ENCODE measurements around the gene TMPRSS4. TPM values are rescaled to one million over a fixed set of nuclear protein-coding genes. Genes with fewer than 3 reads are reported as not detected.

TMPRSS4 gene
- total RNA-seq, 1 experiment from 2014 or later: 1.4 TPM

DNA sequence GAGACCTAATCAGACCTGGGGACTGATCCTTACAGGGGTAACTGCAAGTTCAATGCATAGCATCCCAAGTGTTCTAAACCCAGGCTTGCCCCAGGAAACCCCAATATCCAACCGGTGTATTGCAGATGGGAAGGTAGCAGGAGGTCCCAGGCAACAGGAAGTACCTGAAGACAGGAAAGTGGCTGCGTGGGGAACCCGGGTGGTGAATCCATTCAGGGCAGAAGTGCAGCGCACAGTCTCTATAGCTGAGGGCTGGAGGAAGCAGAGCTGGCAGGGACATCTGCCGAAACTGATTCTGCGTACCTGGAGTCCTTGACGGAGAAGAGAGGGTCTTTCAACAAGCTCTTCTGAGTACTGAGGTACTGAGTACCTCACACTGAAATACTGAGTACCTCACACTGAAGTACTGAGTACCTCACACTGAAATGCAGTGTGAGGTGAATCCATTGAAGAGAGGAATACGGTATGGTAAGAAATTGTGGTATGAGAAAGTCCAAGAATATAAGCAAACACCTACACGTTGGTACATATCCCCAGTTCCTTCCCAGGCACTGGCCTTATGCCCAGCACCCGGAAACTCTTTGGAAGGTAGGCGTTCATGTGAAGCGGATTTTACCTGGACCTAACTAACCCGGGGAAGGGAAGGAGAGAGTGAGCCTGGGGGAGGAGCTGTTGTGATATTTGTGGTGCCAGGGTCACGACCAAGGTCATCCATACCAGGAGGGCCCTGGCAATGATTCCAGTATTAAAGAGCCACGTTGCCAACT lies 55.7 kb downstream of the TMPRSS4 start:
- Mint-ChIP-seq H3K27ac (no peak overlapping the region), H3K9me3 (no peaks in the 10 kb centered on the region), H3K27me3 (ENCODE audit: low read depth) (peaks cover 2% of the 10 kb centered on the region; the same call in 1 of the 2 replicates), H3K4me3 (no peak overlapping the region), H3K36me3 (no peaks in the 10 kb centered on the region), H3K4me1 (peaks cover 4% of the 10 kb centered on the region; the same call in 1 of the 2 replicates)
- CTCF ChIA-PET: interaction anchor here (0.6 to 1.3 kb wide), 3 partner anchors 38 to 282 kb away, joined by 3 read pairs; no protein-coding TSS in a partner anchor
- TF ChIP-seq, protein P1, sequence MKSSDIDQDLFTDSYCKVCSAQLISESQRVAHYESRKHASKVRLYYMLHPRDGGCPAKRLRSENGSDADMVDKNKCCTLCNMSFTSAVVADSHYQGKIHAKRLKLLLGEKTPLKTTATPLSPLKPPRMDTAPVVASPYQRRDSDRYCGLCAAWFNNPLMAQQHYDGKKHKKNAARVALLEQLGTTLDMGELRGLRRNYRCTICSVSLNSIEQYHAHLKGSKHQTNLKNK (CRISPR knock-in tag; IDR thresholded peaks at IDR 0.05): no peak
- TF ChIP-seq, protein P2, sequence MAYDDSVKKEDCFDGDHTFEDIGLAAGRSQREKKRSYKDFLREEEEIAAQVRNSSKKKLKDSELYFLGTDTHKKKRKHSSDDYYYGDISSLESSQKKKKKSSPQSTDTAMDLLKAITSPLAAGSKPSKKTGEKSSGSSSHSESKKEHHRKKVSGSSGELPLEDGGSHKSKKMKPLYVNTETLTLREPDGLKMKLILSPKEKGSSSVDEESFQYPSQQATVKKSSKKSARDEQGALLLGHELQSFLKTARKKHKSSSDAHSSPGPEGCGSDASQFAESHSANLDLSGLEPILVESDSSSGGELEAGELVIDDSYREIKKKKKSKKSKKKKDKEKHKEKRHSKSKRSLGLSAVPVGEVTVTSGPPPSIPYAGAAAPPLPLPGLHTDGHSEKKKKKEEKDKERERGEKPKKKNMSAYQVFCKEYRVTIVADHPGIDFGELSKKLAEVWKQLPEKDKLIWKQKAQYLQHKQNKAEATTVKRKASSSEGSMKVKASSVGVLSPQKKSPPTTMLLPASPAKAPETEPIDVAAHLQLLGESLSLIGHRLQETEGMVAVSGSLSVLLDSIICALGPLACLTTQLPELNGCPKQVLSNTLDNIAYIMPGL (CRISPR knock-in tag; IDR thresholded peaks at IDR 0.05): no peak
- no peak for TF ChIP-seq ZNF416 (CRISPR knock-in tag; IDR thresholded peaks at IDR 0.05)
- TF ChIP-seq, protein P3, sequence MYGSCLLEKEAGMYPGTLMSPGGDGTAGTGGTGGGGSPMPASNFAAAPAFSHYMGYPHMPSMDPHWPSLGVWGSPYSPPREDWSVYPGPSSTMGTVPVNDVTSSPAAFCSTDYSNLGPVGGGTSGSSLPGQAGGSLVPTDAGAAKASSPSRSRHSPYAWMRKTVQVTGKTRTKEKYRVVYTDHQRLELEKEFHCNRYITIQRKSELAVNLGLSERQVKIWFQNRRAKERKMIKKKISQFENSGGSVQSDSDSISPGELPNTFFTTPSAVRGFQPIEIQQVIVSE (CRISPR knock-in tag; IDR thresholded peaks at IDR 0.05; ENCODE audit: borderline replicate concordance): no peak
- TF ChIP-seq, protein P4, sequence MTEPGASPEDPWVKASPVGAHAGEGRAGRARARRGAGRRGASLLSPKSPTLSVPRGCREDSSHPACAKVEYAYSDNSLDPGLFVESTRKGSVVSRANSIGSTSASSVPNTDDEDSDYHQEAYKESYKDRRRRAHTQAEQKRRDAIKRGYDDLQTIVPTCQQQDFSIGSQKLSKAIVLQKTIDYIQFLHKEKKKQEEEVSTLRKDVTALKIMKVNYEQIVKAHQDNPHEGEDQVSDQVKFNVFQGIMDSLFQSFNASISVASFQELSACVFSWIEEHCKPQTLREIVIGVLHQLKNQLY (CRISPR knock-in tag; IDR thresholded peaks at IDR 0.05): no peak
- TF ChIP-seq NFE2L1 (CRISPR knock-in tag; IDR thresholded peaks at IDR 0.05): no peak
- TF ChIP-seq NR3C1 (CRISPR knock-in tag; conservative IDR thresholded peaks at IDR 0.05; ENCODE audit: low read depth): no peak
- TF ChIP-seq FOXP1 (CRISPR knock-in tag; IDR thresholded peaks at IDR 0.05; ENCODE audit: borderline replicate concordance): no peak
- TF ChIP-seq ZNF317 (CRISPR knock-in tag; IDR thresholded peaks at IDR 0.05; ENCODE audit: borderline replicate concordance, low read depth): no peak
- no peak for TF ChIP-seq NFYB (CRISPR knock-in tag; conservative IDR thresholded peaks at IDR 0.05; ENCODE audit: low read depth)
- DNase-seq (ENCODE audit: low spot score) (no peak), ATAC-seq (no peak)
- POLR2A ChIA-PET: no interaction called here

DNA sequence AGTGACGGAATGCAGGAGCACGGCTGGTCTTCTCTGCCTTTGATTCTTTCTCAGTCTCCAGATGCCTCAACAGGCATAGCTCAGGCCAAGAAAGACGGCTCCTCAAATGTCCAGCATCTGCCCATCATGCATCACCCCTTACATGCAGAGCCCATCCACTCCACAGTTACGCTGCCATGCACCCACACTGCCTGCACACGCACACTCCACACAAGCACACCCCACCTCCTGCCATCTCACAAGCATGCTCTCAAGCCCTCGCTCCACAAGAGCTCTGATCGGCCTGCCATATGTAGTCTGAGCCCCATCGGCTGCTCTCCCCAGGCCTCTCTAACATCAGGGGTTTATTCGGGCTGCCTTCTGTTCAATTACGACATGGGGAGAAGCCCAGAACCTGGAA lies 56.9 kb downstream of the TMPRSS4 start:
- H3K27me3 Mint-ChIP-seq (ENCODE audit: low read depth): no peaks in the 10 kb centered on the region; the same call in 1 of the 2 replicates
- no peaks in the 10 kb centered on the region for H3K36me3 Mint-ChIP-seq
- TF ChIP-seq ZNF219 (CRISPR knock-in tag; IDR thresholded peaks at IDR 0.05; ENCODE audit: borderline replicate concordance) (no peak), GRHL2 (CRISPR knock-in tag; IDR thresholded peaks at IDR 0.05; ENCODE audit: insufficient replicate concordance, severe bottlenecking) (no peak), IRF2 (CRISPR knock-in tag; IDR thresholded peaks at IDR 0.05; ENCODE audit: borderline replicate concordance, low read depth) (no peak), EMX1 (CRISPR knock-in tag; IDR thresholded peaks at IDR 0.05) (no peak), ZNF232 (CRISPR knock-in tag; IDR thresholded peaks at IDR 0.05) (no peak), SP1 (CRISPR knock-in tag; conservative IDR thresholded peaks at IDR 0.05) (no peak), ZNF317 (CRISPR knock-in tag; IDR thresholded peaks at IDR 0.05; ENCODE audit: borderline replicate concordance, low read depth) (no peak), CREM (CRISPR knock-in tag; IDR thresholded peaks at IDR 0.05) (no peak)
- TF ChIP-seq, protein P3 (CRISPR knock-in tag; IDR thresholded peaks at IDR 0.05; ENCODE audit: borderline replicate concordance): no peak
- TF ChIP-seq, protein P5, sequence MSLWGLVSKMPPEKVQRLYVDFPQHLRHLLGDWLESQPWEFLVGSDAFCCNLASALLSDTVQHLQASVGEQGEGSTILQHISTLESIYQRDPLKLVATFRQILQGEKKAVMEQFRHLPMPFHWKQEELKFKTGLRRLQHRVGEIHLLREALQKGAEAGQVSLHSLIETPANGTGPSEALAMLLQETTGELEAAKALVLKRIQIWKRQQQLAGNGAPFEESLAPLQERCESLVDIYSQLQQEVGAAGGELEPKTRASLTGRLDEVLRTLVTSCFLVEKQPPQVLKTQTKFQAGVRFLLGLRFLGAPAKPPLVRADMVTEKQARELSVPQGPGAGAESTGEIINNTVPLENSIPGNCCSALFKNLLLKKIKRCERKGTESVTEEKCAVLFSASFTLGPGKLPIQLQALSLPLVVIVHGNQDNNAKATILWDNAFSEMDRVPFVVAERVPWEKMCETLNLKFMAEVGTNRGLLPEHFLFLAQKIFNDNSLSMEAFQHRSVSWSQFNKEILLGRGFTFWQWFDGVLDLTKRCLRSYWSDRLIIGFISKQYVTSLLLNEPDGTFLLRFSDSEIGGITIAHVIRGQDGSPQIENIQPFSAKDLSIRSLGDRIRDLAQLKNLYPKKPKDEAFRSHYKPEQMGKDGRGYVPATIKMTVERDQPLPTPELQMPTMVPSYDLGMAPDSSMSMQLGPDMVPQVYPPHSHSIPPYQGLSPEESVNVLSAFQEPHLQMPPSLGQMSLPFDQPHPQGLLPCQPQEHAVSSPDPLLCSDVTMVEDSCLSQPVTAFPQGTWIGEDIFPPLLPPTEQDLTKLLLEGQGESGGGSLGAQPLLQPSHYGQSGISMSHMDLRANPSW (CRISPR knock-in tag; conservative IDR thresholded peaks at IDR 0.05; ENCODE audit: low read depth): no peak
- TF ChIP-seq, protein P6, sequence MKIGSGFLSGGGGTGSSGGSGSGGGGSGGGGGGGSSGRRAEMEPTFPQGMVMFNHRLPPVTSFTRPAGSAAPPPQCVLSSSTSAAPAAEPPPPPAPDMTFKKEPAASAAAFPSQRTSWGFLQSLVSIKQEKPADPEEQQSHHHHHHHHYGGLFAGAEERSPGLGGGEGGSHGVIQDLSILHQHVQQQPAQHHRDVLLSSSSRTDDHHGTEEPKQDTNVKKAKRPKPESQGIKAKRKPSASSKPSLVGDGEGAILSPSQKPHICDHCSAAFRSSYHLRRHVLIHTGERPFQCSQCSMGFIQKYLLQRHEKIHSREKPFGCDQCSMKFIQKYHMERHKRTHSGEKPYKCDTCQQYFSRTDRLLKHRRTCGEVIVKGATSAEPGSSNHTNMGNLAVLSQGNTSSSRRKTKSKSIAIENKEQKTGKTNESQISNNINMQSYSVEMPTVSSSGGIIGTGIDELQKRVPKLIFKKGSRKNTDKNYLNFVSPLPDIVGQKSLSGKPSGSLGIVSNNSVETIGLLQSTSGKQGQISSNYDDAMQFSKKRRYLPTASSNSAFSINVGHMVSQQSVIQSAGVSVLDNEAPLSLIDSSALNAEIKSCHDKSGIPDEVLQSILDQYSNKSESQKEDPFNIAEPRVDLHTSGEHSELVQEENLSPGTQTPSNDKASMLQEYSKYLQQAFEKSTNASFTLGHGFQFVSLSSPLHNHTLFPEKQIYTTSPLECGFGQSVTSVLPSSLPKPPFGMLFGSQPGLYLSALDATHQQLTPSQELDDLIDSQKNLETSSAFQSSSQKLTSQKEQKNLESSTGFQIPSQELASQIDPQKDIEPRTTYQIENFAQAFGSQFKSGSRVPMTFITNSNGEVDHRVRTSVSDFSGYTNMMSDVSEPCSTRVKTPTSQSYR (CRISPR knock-in tag; IDR thresholded peaks at IDR 0.05): no peak
- POLR2A ChIA-PET: no interaction called here
- no peak overlapping the region for H3K27ac Mint-ChIP-seq
- no peaks in the 10 kb centered on the region for H3K9me3 Mint-ChIP-seq
- no peak overlapping the region for H3K4me3 Mint-ChIP-seq
- no peak for DNase-seq (ENCODE audit: low spot score)
- H3K4me1 Mint-ChIP-seq: peaks cover 4% of the 10 kb centered on the region; the same call in 1 of the 2 replicates
- CTCF ChIA-PET: interaction anchor here (0.6 to 1.3 kb wide), 3 partner anchors 37 to 892 kb away, joined by 3 read pairs; no protein-coding TSS in a partner anchor
- no peak for ATAC-seq

All from WTC11 (cell line).